CD4-positive, alpha-beta T cell treated with Interleukin-15 for 1 hour (primary cell): ENCODE results near the gene BDH1.

Experiments used
- DNase-seq: peaks from one replicate; pipeline ENCODE4 v3.0.0-alpha.2; 2020

The BDH1 gene

GRCh38 chr3:197504641-197505121 is 51.1 kb downstream of the BDH1 start:
- no peak for DNase-seq

- DNase-seq, result no peak
Measured at GRCh38 chr3:197504229-197504628, 51.5 kb downstream of the BDH1 start.

GRCh38 chr3:197503652-197504051 is 52.1 kb downstream of the BDH1 start:
- DNase-seq, result no peak

- DNase-seq, result peak; percentile 58
Measured at GRCh38 chr3:197501879-197502620, 53.7 kb downstream of the BDH1 start.

GRCh38 chr3:197501496-197501878 is 54.3 kb downstream of the BDH1 start:
- no peak for DNase-seq

GRCh38 chr3:197500812-197501211 is 55.0 kb downstream of the BDH1 start:
- DNase-seq, result no peak

- no peak for DNase-seq
Measured at GRCh38 chr3:197499427-197499826, 56.3 kb downstream of the BDH1 start.

GRCh38 chr3:197498499-197499241 is 57.1 kb downstream of the BDH1 start:
- no peak for DNase-seq

- DNase-seq, result no peak
Measured at GRCh38 chr3:197496746-197497125, 59.0 kb downstream of the BDH1 start.

- DNase-seq, result no peak
Measured at GRCh38 chr3:197495999-197496745, 59.6 kb downstream of the BDH1 start.

GRCh38 chr3:197495499-197495898 is 60.3 kb downstream of the BDH1 start:
- no peak for DNase-seq

- DNase-seq, result no peak
Measured at GRCh38 chr3:197495059-197495455, 60.7 kb downstream of the BDH1 start.

- DNase-seq, result no peak
Measured at GRCh38 chr3:197494366-197495058, 61.3 kb downstream of the BDH1 start.

- DNase-seq, result no peak
Measured at GRCh38 chr3:197493049-197493448, 62.7 kb downstream of the BDH1 start.

GRCh38 chr3:197491923-197492664 is 63.7 kb downstream of the BDH1 start:
- no peak for DNase-seq

GRCh38 chr3:197491478-197491877 is 64.3 kb downstream of the BDH1 start:
- no peak for DNase-seq

- no peak for DNase-seq
Measured at GRCh38 chr3:197490098-197491058, 65.4 kb downstream of the BDH1 start.

- DNase-seq, result no peak
Measured at GRCh38 chr3:197487911-197488391, 67.8 kb downstream of the BDH1 start.

- DNase-seq, result no peak
Measured at GRCh38 chr3:197486861-197487260, 68.9 kb downstream of the BDH1 start.

GRCh38 chr3:197485143-197485542 is 70.6 kb downstream of the BDH1 start:
- no peak for DNase-seq
